B cell (primary cell): ENCODE measurements around the gene NRXN2. TPM values are rescaled to one million over a fixed set of nuclear protein-coding genes. Genes with fewer than 3 reads are reported as not detected.

Experiments
- ATAC-seq: fragments of 200-7000 bp; cut with Tn5 transposase; one replicate; pipeline ENCODE4 v1.10.0; 2021; ENCODE audit warnings: low read depth, mild to moderate bottlenecking, moderate number of reproducible peaks, moderate library complexity
- CTCF ChIA-PET: fragments of 350-600 bp; sonication (Branson Sonifier 250); formaldehyde crosslinking; loops from one replicate; lab custom pipeline; 2021; ENCODE audit warnings: antibody characterized with exemption, inconsistent platforms; lab: Charles Lee
- POLR2A ChIA-PET: fragments of 350-600 bp; sonication (Branson Sonifier 250); formaldehyde crosslinking; loops from one replicate; lab custom pipeline; 2021; ENCODE audit warnings: antibody characterized with exemption; lab: Charles Lee
- DNase-seq: peaks from one replicate; pipeline ENCODE4 v3.0.0; 2013
- H2AFZ ChIP-seq: 2 replicates; pipeline ENCODE4 v1.6.1; 2012; ENCODE audit warnings: mild to moderate bottlenecking, low read depth, low read length; ENCODE audit not compliant: insufficient read depth, poor library complexity, severe bottlenecking
- H3K27ac ChIP-seq, 2 donors: 1 replicate in 1 of 2; 2 replicates in 1 of 2; pipeline ENCODE4 v1.5.1; 2012 to 2013; ENCODE audit warnings: low read length in 2 of 2, mild to moderate bottlenecking in 2 of 2, moderate library complexity in 1 of 2
- H3K27me3 ChIP-seq, 4 experiments: fragments of 200-600 bp in 1 of 4; sonication (generic) in 1 of 4; replicated peaks in 1 of 4; 1 replicate in 2 of 4; 2 replicates in 2 of 4; pipeline versions ENCODE4 v1.6.1 to v1.7.0; 2013 to 2016; ENCODE audit warnings: low read length in 3 of 4, mild to moderate bottlenecking in 2 of 4, mixed read lengths in 1 of 4, moderate library complexity in 1 of 4; ENCODE audit not compliant: insufficient read depth in 4 of 4, control insufficient read depth in 3 of 4; ENCODE audit errors: control extremely low read depth in 1 of 4
- H3K36me3 ChIP-seq, 2 experiments: replicated peaks in 1 of 2; 1 replicate in 1 of 2; 2 replicates in 1 of 2; pipeline versions ENCODE4 v1.6.1 to v1.7.1; 2013; ENCODE audit warnings: low read length in 1 of 2; ENCODE audit not compliant: insufficient read depth in 2 of 2, control insufficient read depth in 1 of 2; ENCODE audit errors: control extremely low read depth in 1 of 2, extremely low read depth in 1 of 2
- H3K4me1 ChIP-seq, 2 donors: fragments of 200-600 bp in 1 of 2; sonication (generic) in 1 of 2; 1 replicate in 1 of 2; 2 replicates in 1 of 2; pipeline versions ENCODE4 v1.5.1 to v1.6.1; 2013 to 2017; ENCODE audit warnings: low read length in 2 of 2; ENCODE audit not compliant: control insufficient read depth in 2 of 2, insufficient read depth in 2 of 2
- H3K4me2 ChIP-seq: replicated peaks from 2 replicates; pipeline ENCODE3; 2012; ENCODE audit warnings: mild to moderate bottlenecking, low read depth, low read length; ENCODE audit not compliant: poor library complexity, severe bottlenecking
- H3K4me3 ChIP-seq, 5 experiments: fragments of 200-600 bp in 1 of 5; sonication (generic) in 1 of 5; 1 replicate in 3 of 5; 2 replicates in 2 of 5; pipeline versions ENCODE4 v1.5.1 to v1.7.0; 2011 to 2016; ENCODE audit warnings: low read length in 4 of 5, mild to moderate bottlenecking in 4 of 5, low read depth in 2 of 5, control low read depth in 1 of 5, moderate library complexity in 1 of 5; ENCODE audit not compliant: insufficient read depth in 1 of 5; ENCODE audit errors: control extremely low read depth in 1 of 5, extremely low read depth in 1 of 5
- H3K79me2 ChIP-seq: fragments of 200-600 bp; sonication (generic); one replicate; pipeline ENCODE4 v1.6.0; 2016; ENCODE audit warnings: low read length; ENCODE audit not compliant: control insufficient read depth, insufficient read depth
- H3K9ac ChIP-seq: fragments of 200-600 bp; sonication (generic); 2 replicates; pipeline ENCODE4 v1.6.1; 2017; ENCODE audit warnings: mild to moderate bottlenecking, low read length, moderate library complexity
- H3K9me3 ChIP-seq, 3 donors: one replicate each; pipeline versions ENCODE4 v1.6.1 to v1.7.1; 2013; ENCODE audit warnings: low read length in 2 of 3; ENCODE audit not compliant: control insufficient read depth in 2 of 3, insufficient read depth in 1 of 3; ENCODE audit errors: control extremely low read depth in 1 of 3
- H4K20me1 ChIP-seq: 2 replicates; pipeline ENCODE4 v1.6.0; 2012; ENCODE audit warnings: mild to moderate bottlenecking, low read length; ENCODE audit not compliant: insufficient read depth, control insufficient read depth, poor library complexity, severe bottlenecking
- H3K27ac Mint-ChIP-seq: one replicate; pipeline ENCODE4 v1.8.0; 2021; ENCODE audit warnings: mixed read lengths
- H3K27me3 Mint-ChIP-seq: one replicate; pipeline ENCODE4 v1.8.0; 2021; ENCODE audit warnings: mixed read lengths
- H3K4me1 Mint-ChIP-seq: one replicate; pipeline ENCODE4 v1.8.0; 2021; ENCODE audit warnings: mixed read lengths
- H3K4me3 Mint-ChIP-seq: one replicate; pipeline ENCODE4 v1.8.0; 2021; ENCODE audit warnings: mixed read lengths
- H3K9me3 Mint-ChIP-seq: one replicate; pipeline ENCODE4 v1.8.0; 2022; ENCODE audit warnings: mixed read lengths; ENCODE audit not compliant: insufficient read depth
- CTCF ChIP-seq: fragments of 200-600 bp; IDR thresholded peaks from one replicate; pipeline ENCODE4 v1.8.0; 2022; ENCODE audit warnings: antibody characterized with exemption, mild to moderate bottlenecking
- EZH2 ChIP-seq: IDR thresholded peaks from 2 replicates; pipeline ENCODE4 v1.6.1; 2012; ENCODE audit warnings: borderline replicate concordance, low read depth, mild to moderate bottlenecking, moderate library complexity, low read length; ENCODE audit not compliant: insufficient read depth, poor library complexity, severe bottlenecking
- WGBS: methylation state at CpG from one replicate; pipeline ENCODE4 v1.1.5; 2013; ENCODE audit warnings: missing lambda C conversion rate; ENCODE audit not compliant: insufficient coverage; 5-methylcytosine and 5-hydroxymethylcytosine counted together
- intact Hi-C: fragments of 100-400 bp; cut with micrococcal nuclease; formaldehyde crosslinking; loops from one replicate; pipeline ENCODE4 v1.10.0; 2022
- polyA plus RNA-seq: library from polyadenylated mRNA; depleted of rRNA; stranded (reverse); fragments of >200 nt; gene quantifications from 2 replicates; pipeline ENCODE4 v1.2.3, GENCODE V29; 2012
- total RNA-seq, 2 donors: library from RNA; stranded (reverse); fragments of 120-200 nt in 1 of 2; gene quantifications; 1 replicate in 1 of 2; 2 replicates in 1 of 2; pipeline versions ENCODE4 v1.2.3 to v1.2.4, GENCODE V29; 2013 to 2022

Gene NRXN2
- total and polyA plus RNA-seq, 2 donors (not counting 1 experiment from before 2014, with no cell fraction given) = 0.01 to 0.52 TPM

- ATAC-seq (no peak), DNase-seq (no peak)
- no peak overlapping the region for H3K27ac ChIP-seq
- 97% methylated on average over 21 of the region's 26 CpGs for WGBS
- no peak overlapping the region for H2AFZ ChIP-seq
- H3K27ac Mint-ChIP-seq = no peak overlapping the region
- H3K9me3 Mint-ChIP-seq = no peaks in the 10 kb centered on the region
- H3K9ac ChIP-seq = no peak overlapping the region
- no peak overlapping the region for H3K4me2 ChIP-seq
- ChIA-PET CTCF (interaction anchor here (13.7 kb wide), 1 partner anchor 13 kb away, joined by 280 read pairs; no protein-coding TSS in a partner anchor), POLR2A (interaction anchor here (2.0 kb wide), 1 partner anchor 8 kb away, joined by 11 read pairs; no protein-coding TSS in a partner anchor)
- no peaks in the 10 kb centered on the region for H3K27me3 ChIP-seq
- TF ChIP-seq EZH2 = no peak
- no peaks in the 10 kb centered on the region for H3K27me3 Mint-ChIP-seq
- no peaks in the 10 kb centered on the region for H4K20me1 ChIP-seq
- H3K79me2 ChIP-seq = peaks cover 70% of the 10 kb centered on the region
- H3K4me3 ChIP-seq = no peak overlapping the region
- H3K4me3 Mint-ChIP-seq = no peak overlapping the region
- peaks cover 0 to 23% of the 10 kb centered on the region in 2 experiments for H3K36me3 ChIP-seq
- H3K4me1 Mint-ChIP-seq = peaks cover 31% of the 10 kb centered on the region
- H3K4me1 ChIP-seq = peaks cover 7 to 23% of the 10 kb centered on the region in 2 donors
- intact Hi-C loops = no loop called here
- no peaks in the 10 kb centered on the region for H3K9me3 ChIP-seq
Measured at GRCh38 chr11:64754124-64754918, 31.3 kb upstream of the NRXN2 start.

GRCh38 chr11:64753380-64754123, 30.6 kb upstream of the NRXN2 start:
- no peaks in the 10 kb centered on the region for H3K9me3 Mint-ChIP-seq
- Histone ChIP-seq H3K4me1 (peaks cover 7 to 19% of the 10 kb centered on the region in 2 donors), H3K4me3 (no peak overlapping the region), H3K9me3 (no peaks in the 10 kb centered on the region), H3K27ac (no peak overlapping the region), H3K4me2 (no peak overlapping the region), H4K20me1 (no peaks in the 10 kb centered on the region), H3K36me3 (peaks cover 0 to 23% of the 10 kb centered on the region in 2 experiments), H3K9ac (no peak overlapping the region), H3K27me3 (no peaks in the 10 kb centered on the region), H2AFZ (no peak overlapping the region), H3K79me2 (peaks cover 62% of the 10 kb centered on the region)
- H3K4me3 Mint-ChIP-seq = no peak overlapping the region
- H3K27me3 Mint-ChIP-seq = no peaks in the 10 kb centered on the region
- DNase-seq = no peak
- peaks cover 30% of the 10 kb centered on the region for H3K4me1 Mint-ChIP-seq
- ATAC-seq = no peak
- intact Hi-C loops = no loop called here
- 96% methylated on average over 42 of the region's 43 CpGs for WGBS
- H3K27ac Mint-ChIP-seq = no peak overlapping the region
- ChIA-PET CTCF (interaction anchor here (13.7 kb wide), 1 partner anchor 14 kb away, joined by 280 read pairs; no protein-coding TSS in a partner anchor), POLR2A (interaction anchor here (0.5 to 2.0 kb wide), 2 partner anchors 9 to 29 kb away, joined by 3 to 11 read pairs; no protein-coding TSS in a partner anchor)
- TF ChIP-seq EZH2 = no peak
- TF ChIP-seq CTCF = no peak
